Erythroblast (primary cell): Measurements from ENCODE around the gene MRPL34.

Experiments
- GATA1 ChIP-seq: IDR thresholded peaks from 2 replicates; pipeline ENCODE4 v1.6.1; 2011; ENCODE audit warnings: low read depth, mild to moderate bottlenecking, control low read depth, low read length, moderate library complexity
- POLR2A ChIP-seq: IDR thresholded peaks from 2 replicates; pipeline ENCODE4 v1.6.1; 2011; ENCODE audit warnings: mild to moderate bottlenecking, low read length

GRCh38 chr19:17286752-17287151 lies 18.9 kb upstream of the MRPL34 start:
- TF ChIP-seq POLR2A (no peak), GATA1 (no peak)
